OCI-M2 (cell line): ENCODE measurements around the gene LRRC43.

Experiments used
- DNase-seq: peaks from one replicate; lab custom pipeline; 2025; ENCODE audit not compliant: unreplicated experiment; lab: John Stamatoyannopoulos, UW

Gene LRRC43, protein sequence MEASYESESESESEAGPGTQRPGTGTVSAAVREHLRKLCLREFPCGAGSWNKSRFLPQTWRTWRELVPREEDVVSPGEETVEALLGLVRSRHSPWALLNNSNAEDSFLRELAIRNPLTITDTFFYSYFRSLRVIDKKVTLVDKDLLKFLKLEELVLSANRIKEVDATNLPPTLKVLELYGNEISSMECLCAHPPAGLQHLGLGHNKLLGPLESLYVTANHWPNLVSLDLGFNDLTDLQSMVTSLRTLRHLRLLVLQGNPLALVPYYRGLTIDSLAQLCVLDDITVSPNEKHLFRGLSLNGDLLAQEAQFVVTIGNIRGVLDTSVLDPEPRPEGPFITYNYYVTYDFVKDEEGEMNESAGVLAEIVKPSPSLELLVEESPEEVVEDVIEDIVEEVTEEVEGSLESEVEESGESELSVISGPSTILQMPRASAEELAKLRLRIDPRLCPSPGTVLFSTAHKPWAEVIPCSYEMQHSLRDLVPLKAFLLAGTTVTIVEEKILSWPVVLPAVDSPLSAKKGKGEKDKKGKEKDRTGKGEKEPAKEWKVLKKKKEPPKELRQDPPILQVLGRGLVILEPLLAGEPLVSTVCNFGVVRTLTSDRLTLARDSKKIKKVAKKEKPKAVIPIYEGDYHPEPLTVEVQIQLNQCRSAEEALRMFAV

DNA sequence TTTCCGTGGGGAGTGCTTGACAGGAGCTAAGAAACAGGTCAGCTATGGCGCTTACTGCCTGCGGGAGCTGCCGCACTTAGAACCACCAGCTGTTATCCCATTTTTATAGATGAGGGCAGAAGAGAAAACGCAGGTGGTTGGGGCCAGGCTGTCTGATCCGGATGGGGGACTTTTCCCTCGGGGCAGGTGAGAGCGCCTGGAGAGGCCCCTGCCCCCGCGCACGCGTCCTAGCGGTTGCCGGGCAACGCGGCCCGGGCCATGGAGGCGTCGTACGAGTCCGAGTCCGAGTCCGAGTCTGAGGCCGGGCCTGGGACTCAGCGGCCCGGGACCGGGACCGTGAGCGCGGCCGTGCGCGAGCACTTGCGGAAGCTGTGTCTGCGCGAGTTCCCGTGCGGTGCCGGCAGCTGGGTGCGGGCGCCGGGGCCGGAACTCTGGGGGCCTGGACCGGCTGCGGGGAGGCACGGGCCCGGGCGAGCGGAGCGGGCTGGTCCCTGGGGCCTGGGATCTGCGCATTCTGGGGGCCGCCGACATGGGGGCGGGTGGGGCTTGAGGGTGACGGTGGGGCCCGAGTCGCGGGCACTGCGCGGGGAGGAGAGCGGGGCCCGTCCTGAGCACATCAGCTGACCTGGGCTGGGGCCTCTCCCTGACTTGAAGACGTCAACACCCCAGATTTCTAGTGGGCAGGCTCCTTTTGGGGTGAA, at the start of gene LRRC43:
TSS of gene LRRC43 (plus strand) at position 237 of the 701 bp plus-strand sequence. CDS start at position 259, 22 bp downstream.
- DNase-seq: no peak

DNA sequence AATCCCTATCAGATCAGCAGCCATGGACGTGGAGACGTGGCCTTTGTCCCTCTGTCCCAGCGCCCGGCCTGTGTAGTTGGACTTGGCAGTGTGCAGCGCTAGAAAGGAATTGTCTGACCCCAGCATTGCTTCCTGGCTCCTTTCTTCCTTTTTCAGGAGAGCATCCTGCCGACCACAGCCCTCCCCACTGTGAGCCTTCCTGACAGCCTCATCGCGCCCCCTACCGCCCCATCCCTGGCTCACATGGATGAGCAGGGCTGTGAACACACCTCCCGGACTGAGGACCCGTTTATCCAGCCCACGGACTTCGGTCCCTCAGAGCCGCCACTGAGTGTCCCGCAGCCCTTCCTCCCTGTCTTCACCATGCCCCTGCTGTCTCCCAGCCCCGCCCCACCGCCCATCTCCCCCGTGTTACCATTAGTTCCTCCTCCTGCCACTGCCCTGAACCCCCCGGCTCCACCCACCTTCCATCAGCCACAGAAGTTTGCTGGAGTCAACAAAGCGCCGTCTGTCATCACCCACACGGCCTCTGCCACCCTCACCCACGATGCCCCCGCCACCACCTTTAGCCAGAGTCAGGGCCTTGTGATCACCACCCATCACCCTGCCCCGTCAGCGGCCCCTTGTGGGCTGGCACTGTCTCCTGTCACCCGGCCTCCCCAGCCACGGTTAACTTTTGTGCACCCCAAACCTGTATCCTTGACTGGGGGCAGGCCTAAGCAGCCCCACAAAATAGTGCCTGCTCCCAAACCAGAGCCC, 49.6 kb upstream of the LRRC43 start:
- no peak for DNase-seq

DNA sequence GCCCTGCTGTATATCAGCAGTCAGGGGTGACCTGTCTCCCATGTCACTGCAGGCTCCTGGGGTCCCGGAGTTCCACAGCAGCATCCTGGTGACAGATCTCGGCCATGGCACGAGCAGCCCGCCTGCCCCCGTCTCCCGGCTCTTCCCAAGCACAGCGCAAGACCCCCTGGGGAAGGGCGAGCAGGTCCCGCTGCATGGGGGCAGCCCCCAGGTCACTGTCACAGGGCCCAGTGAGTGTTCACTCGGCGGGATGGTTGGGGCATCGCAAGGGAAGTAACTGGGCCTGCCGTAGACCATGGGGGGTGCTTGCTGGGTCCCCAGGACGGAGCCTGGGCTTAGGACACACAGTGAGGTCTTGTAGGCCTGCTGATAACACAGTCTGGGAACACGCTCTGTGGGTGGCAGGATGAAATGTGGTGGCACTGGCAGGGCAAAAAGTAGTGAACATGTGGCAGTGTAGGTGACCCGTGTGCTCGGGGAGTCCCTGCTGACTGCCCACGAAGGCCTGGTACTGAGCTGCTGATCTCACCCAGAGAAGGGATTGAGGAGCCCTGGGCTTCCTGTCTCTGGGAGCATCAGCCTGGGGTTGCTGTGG, 47.4 kb upstream of the LRRC43 start:
- no peak for DNase-seq

DNA sequence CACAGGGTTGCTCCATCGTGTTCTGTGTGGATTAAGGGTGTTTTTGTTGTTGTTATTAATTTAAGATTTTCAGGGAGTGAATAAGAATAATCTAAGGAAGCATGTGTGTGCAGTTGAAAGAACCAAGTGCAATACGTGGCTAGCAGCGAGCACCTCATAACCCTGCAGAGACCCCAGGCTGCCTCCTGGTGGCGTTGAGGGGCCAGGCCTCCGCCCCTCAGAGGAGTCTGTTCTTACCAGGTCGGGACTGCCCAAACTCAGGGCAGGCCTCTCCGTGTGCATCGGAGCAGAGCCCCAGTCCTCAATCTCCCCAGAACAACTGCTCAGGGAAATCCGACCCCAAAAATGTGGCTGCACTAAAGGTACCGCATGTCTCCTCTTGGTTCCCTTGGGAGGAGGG, 45.7 kb upstream of the LRRC43 start:
- DNase-seq: no peak

DNA sequence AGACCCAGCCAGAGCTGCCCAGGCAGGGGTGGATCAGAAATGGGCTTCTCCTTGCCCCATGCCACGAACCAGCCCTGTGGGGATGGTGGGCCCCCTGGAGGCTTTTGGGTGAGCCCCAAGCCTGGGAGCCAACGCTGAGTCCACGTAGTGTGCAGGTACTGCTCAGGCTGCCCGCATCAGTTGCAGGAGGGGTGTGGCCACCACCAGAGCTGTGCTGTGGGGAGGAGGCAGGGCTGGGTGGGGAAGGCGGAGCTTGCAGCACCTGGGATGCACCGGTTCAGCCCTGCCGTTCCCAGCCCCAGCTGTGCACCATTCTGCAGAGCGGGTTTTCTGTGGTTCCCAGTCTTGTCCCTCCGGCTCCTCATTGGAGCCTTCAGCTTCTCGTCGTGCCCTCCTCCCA, 45.2 kb upstream of the LRRC43 start:
- DNase-seq: no peak

DNA sequence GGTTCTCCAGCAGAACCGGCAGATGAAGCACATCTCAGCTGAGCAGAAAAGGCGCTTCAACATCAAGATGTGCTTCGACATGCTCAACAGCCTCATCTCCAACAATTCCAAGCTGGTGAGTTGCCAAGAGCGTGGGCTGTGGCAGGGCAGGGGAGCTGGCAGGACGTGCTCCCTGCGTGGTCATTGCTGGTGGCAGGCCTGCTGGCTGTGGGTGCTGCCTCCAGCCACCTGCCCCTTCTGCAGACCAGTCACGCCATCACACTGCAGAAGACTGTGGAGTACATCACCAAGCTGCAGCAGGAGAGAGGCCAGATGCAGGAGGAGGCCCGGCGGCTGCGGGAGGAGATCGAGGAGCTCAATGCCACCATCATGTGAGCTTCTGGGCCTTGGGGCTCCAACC, 44.7 kb upstream of the LRRC43 start:
- DNase-seq: no peak

DNA sequence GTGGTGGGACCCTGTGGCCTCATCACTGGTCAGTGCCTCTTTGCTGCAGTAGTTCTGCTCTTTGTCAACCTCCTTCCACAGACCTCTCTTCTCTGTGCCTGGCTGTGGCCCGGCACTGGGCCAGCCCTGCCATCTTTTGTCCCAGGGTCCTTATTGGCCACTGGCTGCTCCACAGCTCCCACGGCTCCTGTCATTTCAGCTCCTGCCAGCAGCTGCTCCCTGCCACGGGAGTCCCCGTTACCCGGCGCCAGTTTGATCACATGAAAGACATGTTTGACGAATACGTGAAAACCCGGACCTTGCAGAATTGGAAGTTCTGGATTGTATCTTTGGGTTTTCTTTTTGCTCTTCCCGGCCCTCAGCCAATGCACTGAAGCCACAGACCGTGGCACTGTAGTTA, 44.3 kb upstream of the LRRC43 start:
- no peak for DNase-seq

DNA sequence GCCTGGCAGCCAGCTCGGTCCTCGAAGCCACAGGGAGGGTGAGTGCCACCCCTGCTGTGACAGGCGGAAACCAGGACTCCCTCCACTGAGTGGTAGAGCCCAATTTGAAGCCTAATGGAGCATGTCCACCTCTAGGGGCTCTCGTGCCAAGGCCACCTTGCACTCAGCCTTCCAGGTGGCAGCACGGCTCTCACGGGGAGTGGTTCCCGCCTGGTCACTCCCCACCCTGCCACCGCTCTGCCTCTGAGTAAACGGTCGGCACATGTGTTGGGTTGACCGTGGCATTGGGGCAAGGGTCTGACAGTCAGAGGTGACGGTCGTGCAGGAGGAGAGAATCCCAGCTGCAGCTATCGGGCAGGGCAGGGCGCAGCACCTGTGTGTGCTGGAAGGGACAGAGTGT, 43.7 kb upstream of the LRRC43 start:
- DNase-seq: no peak

DNA sequence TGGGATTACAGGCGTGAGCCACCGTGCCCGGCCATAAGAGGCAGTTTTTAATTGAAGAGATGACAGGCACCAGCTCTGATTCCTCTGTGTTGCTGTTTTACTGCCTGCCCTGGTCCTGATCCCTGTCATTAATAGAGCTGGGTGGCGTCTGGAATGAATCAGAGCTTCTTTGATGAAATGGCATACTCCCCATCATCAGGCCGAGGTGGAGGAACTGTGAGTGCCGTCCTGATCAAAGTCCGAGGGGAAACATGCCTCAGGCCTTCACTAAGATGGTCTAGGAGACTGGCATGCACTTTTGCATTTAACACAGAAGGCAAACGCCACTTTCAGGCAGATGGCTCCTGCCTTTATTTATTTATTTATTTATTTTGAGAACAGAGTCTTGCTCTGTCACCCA, 43.0 kb upstream of the LRRC43 start:
- no peak for DNase-seq

DNA sequence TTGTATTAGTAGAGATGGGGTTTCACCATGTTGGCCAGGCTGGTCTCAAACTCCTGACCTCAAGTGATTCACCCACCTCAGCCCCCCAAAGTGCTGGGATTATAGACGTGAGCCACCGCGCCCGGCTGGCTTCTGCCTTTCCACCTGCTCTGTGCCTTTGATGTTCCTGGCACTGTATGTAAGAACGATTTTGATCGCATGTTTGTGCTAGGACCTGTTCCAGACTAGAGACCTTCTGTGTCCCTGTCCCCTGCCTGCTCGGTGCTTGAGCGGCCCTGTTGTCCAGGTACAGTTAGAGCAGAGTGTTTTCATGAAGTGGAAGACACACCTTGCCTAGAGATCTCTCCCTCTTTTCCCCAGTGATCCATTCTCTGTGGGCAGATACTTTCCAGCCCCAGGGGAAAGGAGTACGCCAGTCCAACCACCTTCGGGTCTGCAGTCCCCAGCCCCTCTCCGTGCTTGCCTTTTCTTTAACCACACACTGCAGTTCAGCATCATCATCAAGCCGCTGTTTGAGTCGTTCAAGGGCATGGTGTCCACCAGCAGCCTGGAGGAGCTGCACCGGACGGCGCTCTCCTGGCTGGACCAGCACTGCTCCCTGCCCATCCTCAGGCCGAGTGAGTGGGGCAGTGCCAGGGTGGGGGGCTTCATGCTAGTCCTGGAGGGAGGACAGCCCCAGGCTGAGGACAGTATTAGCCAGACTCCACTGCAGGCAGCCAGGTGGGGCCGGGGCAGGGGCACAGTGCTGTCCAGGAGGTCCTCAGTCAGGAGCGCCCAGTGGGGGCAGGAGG, 42.3 kb upstream of the LRRC43 start:
- DNase-seq: no peak

DNA sequence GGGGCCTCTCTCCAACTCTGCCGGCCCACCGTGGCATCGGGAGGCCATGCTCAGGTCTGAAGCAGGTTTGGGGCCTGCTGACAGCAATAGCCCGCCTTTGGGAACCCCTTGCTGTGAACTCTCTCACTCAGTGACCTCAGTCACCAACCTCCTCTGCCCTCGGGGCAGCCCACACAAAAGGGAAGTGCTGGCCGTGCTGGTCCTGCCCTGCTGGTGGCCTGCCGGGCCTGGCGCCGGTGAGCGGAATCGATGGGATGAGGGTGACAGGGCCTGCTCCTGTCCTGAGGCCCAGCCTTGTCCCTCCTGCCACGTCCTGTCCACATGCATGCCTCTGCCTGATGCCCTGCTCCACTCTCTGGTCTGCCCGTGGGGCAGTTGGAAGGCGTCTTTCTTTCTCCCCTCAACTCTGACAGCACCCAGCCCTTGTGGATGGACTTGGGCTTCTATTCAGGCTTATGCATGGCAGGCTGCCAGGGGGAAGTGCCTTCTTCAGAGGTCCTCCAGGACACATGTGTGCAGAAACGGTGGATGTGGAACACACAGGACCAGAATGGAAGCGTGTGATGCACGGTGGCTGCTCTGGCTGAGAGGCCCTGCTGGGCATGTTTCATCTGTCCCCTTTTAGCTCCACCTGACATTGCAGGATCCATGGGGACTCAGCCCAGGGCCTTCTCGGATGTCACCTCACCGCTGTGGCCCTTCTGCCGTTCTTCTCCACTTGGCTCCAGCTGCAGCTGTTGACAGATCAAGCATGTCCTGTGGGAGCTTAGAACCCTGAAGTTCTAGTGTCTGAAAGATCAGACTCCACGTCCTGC, 40.8 kb upstream of the LRRC43 start:
- no peak for DNase-seq

DNA sequence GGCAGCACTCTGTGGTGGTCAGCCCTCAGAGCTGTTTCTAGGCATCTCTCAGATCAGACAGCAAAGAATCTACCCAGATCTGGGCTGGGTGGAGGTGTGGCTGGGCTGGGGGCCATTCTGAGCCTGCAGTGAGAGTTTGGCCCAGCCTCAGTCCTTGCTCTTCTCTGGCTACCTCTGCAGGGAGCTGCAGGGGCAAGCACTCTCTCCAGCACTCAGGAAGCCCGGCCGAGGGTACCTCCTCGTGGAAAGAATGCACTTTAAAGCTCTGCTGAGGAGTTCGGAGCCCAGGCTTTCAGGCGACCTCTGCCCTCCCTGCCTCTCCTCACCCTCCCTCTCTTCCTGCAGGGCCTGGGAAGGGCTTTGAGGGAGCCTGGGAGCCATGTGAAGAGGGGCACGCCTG, 40.1 kb upstream of the LRRC43 start:
- no peak for DNase-seq

DNA sequence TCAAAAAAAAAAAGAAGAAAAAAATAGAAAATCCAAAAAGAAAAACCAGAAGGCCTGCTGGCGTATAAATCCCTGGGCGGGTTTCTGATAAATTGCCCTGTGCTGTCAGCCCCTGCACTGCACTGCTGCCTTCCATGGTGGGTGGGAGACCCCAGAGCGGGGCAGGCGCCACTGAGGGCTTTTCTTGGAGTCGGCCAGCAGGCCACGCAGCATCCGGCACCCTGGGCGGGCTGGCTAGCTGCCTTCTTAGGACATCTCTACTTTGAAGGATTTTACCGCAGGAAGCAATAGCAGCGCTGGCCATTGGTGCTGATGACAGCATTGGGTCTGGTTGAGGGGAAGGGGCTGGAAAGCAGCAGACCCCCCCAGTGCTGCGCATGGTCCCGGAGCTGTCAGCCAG, 38.0 kb upstream of the LRRC43 start:
- DNase-seq: no peak

DNA sequence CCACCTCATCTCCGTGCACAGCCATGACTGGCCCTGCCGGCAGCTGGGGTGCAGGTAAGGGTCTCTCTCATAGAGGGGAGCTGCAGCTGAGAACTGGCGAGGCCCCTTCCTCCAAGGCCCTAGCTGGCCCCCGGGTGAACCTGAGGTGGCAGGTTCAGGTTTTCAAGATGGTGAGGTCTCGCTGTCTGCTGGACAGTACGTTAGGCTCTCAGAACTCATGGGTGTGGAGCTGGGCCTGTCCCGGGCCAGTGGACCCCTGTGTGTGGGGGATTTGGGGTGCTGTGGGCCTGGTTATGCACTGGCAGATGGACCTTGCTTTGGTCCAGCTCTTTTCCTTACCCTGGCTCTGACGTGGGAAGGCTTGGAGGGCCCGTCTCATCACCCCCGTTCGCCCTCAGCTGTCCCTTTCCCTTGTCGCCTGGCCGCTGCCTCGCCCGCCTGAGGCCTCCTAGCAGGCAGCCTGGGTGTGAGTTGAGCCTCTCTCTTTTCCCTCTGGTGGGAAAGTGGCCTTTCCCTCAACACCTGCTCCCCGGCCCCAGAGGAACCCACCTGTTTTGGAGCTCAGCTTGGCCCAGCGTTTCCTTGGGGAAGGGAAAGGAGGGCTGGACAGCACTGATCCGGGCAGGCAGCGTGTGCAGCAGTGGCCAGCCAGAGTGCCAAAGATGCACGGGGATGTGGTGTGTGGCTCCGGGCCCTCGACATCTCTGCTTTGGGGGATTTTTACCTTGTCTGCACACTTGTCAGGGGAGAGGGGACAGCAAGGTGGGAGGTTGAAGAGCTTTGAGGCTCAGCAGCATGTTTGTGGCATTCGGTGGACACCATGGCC, 37.2 kb upstream of the LRRC43 start:
- DNase-seq: no peak

DNA sequence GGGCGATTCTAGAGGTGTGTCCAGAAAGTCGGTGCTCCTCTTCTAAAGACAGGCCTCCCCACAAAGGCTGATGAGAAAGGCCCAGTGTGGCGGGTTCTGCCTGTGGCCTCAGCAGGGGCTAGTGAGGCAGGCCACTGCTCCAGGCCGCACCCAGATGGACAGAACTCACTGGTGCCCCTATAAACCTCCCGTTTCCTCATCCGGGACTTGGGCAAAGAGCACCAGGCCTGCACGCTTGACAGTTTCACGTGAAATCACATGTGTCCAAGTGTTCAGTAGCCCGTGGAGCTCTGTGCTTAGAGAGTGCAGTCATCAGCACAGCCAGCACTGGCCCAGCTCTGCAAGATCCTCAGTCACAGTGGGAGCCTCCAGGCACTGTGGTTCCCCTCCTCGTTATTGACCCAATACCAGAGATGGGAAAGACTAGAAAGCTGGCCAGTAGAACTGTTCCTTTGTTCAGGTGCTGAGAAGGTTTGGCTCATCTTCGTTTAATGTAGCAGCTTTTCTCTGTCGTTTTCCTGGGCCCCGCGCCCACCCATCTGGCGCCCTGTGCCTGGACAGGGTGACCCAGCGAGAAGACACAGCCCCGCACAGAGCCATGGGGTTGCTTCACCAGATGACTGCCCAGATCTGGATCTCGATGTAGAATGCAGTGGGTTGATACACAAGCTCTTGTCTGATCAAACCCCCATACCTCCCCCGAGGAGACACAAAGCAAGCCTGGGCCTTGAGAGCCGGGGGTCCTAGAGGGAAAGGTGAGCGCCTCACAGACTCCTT, 35.2 kb upstream of the LRRC43 start:
- no peak for DNase-seq

DNA sequence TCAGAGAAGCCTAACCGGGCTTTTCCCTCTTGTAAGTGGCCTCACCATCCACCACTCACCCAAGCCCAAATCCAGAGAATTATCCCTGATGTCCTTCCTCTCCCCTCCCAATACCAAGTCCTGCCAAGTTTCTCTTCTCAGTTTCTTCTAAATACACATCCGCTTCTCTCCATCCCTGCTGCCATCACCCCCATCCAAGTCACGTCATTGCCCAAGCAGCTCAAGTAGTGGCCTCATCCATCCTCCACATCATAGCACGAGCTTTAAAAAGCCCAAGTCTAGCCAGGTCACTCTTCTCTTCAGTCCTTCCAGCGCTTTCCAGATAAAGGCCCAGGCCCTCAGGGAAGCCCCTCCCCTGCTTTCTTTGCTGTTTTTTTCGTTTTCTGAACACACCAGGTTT, 34.3 kb upstream of the LRRC43 start:
- DNase-seq: no peak

DNA sequence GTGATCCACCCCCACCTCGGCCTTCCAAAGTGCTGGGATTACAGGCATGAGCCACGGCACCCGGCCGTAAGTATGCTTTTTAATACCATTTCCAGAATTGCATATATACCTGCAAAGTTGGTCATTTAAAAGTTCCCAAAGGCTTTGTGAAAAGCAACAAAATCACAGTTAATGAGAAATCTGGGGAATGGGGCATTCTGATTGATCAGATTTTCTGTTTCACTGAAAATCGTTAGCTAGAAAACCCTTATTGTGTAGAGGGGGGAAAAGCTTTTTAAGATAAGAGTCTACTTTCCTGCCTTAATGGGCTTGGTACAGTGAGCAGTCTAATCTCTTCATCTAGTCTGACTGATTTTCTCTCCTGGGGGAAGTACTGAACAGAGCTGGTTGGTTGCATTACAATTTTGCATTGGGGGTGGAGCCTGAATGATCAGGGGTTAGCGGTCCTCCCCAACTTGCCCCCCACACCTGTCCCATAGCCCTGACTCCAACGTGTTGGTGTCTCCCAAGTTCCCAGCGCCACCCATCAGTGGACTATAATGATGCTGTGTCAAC, 32.7 kb upstream of the LRRC43 start:
- no peak for DNase-seq
